ENCODE data around the gene CD247. TPM values are rescaled to one million over a fixed set of nuclear protein-coding genes. Genes with fewer than 3 reads are reported as not detected.
A peak's percentile ranks its signal among the peaks of the same experiment; 100 is the strongest.

Gene CD247
- total and polyA plus RNA-seq, 9 of the 15 experiments (the other 6 are each of a cell fraction or from before 2014, with no cell fraction given), result 0.08 to 0.42 (median 0.28) TPM; not detected in 5

DNA sequence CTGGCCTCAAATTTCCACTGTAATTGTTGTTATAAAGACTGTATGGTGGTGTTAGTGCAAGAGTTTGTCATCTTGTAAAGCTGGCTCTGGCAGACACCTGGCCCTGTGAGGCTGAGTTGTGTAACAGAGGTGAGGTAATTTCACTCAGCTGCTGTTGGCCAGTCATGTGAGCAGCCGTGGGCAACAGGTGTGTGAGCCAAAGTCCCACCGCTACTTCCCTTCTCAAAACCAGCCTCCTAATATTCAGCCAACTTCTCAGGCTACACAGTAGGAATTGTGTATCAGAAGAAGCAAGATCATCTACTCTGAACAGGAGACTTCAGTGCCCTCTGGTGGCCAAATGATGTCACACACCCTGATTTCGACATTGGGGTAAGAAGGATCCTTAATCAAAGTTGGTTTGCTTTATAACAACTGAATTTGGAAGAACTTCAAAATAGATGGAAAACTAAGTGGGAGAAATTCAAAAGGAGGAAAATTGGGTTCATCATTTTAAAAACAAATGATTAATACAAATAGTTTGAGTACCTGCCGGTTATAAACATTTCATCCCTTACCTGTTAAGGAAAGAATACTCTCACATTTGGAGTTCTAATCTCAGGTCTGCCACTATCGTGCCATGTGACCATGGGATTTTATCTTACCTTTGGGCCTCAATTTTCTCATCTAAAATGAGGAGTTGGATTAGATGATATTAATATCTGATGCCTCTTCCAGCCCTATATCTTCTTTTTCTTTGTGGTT is 37.8 kb upstream of the CD247 start (continued):
- no peak for TF ChIP-seq HDAC1 (IDR thresholded peaks at IDR 0.05)
- no peak for TF ChIP-seq ATF1 (CRISPR knock-in tag; IDR thresholded peaks at IDR 0.05)
- TF ChIP-seq ATF1 (tag; IDR thresholded peaks at IDR 0.05), result peak; percentile 25; the same call in 1 of the 2 replicates
- no peak for TF ChIP-seq ZKSCAN1 (IDR thresholded peaks at IDR 0.05; ENCODE audit: low read depth, low read length)
- TF ChIP-seq ZBED1 (IDR thresholded peaks at IDR 0.05), result no peak
- peak; percentile 23; the same call in 1 of the 2 replicates for TF ChIP-seq HCFC1 (IDR thresholded peaks at IDR 0.05; ENCODE audit: low read depth, low read length)
- TF ChIP-seq RFX7 (CRISPR knock-in tag; IDR thresholded peaks at IDR 0.05), result no peak
- no peak for TF ChIP-seq ATF4 (CRISPR knock-in tag; IDR thresholded peaks at IDR 0.05)
- TF ChIP-seq TFAP4 (CRISPR knock-in tag; IDR thresholded peaks at IDR 0.05; ENCODE audit: borderline replicate concordance), result 0 out of 2 replicates have a peak, but pooled peaks have one; percentile 29
- TF ChIP-seq ZNF57 (CRISPR knock-in tag; IDR thresholded peaks at IDR 0.05), result no peak
- no peak for TF ChIP-seq FOXA1 (IDR thresholded peaks at IDR 0.05; ENCODE audit: borderline replicate concordance)
- TF ChIP-seq CBFA2T3 (IDR thresholded peaks at IDR 0.05), result no peak
- TF ChIP-seq, protein P1, sequence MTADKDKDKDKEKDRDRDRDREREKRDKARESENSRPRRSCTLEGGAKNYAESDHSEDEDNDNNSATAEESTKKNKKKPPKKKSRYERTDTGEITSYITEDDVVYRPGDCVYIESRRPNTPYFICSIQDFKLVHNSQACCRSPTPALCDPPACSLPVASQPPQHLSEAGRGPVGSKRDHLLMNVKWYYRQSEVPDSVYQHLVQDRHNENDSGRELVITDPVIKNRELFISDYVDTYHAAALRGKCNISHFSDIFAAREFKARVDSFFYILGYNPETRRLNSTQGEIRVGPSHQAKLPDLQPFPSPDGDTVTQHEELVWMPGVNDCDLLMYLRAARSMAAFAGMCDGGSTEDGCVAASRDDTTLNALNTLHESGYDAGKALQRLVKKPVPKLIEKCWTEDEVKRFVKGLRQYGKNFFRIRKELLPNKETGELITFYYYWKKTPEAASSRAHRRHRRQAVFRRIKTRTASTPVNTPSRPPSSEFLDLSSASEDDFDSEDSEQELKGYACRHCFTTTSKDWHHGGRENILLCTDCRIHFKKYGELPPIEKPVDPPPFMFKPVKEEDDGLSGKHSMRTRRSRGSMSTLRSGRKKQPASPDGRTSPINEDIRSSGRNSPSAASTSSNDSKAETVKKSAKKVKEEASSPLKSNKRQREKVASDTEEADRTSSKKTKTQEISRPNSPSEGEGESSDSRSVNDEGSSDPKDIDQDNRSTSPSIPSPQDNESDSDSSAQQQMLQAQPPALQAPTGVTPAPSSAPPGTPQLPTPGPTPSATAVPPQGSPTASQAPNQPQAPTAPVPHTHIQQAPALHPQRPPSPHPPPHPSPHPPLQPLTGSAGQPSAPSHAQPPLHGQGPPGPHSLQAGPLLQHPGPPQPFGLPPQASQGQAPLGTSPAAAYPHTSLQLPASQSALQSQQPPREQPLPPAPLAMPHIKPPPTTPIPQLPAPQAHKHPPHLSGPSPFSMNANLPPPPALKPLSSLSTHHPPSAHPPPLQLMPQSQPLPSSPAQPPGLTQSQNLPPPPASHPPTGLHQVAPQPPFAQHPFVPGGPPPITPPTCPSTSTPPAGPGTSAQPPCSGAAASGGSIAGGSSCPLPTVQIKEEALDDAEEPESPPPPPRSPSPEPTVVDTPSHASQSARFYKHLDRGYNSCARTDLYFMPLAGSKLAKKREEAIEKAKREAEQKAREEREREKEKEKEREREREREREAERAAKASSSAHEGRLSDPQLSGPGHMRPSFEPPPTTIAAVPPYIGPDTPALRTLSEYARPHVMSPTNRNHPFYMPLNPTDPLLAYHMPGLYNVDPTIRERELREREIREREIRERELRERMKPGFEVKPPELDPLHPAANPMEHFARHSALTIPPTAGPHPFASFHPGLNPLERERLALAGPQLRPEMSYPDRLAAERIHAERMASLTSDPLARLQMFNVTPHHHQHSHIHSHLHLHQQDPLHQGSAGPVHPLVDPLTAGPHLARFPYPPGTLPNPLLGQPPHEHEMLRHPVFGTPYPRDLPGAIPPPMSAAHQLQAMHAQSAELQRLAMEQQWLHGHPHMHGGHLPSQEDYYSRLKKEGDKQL (CRISPR knock-in tag; IDR thresholded peaks at IDR 0.05; ENCODE audit: borderline replicate concordance), result no peak
- TF ChIP-seq RUNX1 (IDR thresholded peaks at IDR 0.05; ENCODE audit: low read depth), result no peak
- TF ChIP-seq THRAP3 (IDR thresholded peaks at IDR 0.05; ENCODE audit: borderline replicate concordance), result peak; percentile 66; the same call in 1 of the 2 replicates
- TF ChIP-seq STAG1 (CRISPR knock-in tag; IDR thresholded peaks at IDR 0.05; ENCODE audit: borderline replicate concordance), result no peak
- TF ChIP-seq, protein P2, sequence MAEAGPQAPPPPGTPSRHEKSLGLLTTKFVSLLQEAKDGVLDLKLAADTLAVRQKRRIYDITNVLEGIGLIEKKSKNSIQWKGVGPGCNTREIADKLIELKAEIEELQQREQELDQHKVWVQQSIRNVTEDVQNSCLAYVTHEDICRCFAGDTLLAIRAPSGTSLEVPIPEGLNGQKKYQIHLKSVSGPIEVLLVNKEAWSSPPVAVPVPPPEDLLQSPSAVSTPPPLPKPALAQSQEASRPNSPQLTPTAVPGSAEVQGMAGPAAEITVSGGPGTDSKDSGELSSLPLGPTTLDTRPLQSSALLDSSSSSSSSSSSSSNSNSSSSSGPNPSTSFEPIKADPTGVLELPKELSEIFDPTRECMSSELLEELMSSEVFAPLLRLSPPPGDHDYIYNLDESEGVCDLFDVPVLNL (CRISPR knock-in tag; IDR thresholded peaks at IDR 0.05; ENCODE audit: low read depth), result no peak
- no peak for TF ChIP-seq TAF15 (IDR thresholded peaks at IDR 0.05; ENCODE audit: low read depth, low read length)
- peak; percentile 71 for TF ChIP-seq BRD9 (IDR thresholded peaks at IDR 0.05; ENCODE audit: low read depth, partially characterized antibody)
